Endothelial cell of umbilical vein (primary cell): ENCODE results near the gene SPAAR. TPM values are rescaled to one million over a fixed set of nuclear protein-coding genes. Genes with fewer than 3 reads are reported as not detected.
A peak's percentile ranks its signal among the peaks of the same experiment; 100 is the strongest.

Experiments
- BruUV-seq: library from RNA; stranded (reverse); fragments of 400-500 nt; replicated peaks from 2 replicates; lab custom pipeline; 2021; lab: Mats Ljungman, UMichigan
- CTCF ChIA-PET: fragments of 300-600, 350-600 bp; sonication (Branson Sonifier 250); formaldehyde crosslinking; loops from one replicate; lab custom pipeline; 2021; ENCODE audit warnings: antibody characterized with exemption, inconsistent platforms; lab: Charles Lee
- POLR2A ChIA-PET: fragments of 300-600, 350-600 bp; sonication (Branson Sonifier 250); formaldehyde crosslinking; loops from one replicate; lab custom pipeline; 2021; ENCODE audit warnings: antibody characterized with exemption, inconsistent platforms; lab: Charles Lee
- DNase-seq: peaks from one replicate; pipeline ENCODE4 v3.0.0-alpha.2; 2011; ENCODE audit warnings: low read depth, low spot score
- FAIRE-seq: peaks from 2 replicates; lab custom pipeline; 2011; peaks lifted over from hg19 to GRCh38; lab: Jason Lieb, UNC
- H2AFZ ChIP-seq: 2 replicates; pipeline ENCODE4 v1.6.0; 2012; ENCODE audit warnings: low read depth, low read length, control low read depth, inconsistent platforms
- H3K27ac ChIP-seq: 2 replicates; pipeline ENCODE4 v1.5.1; 2011; ENCODE audit warnings: low read depth, mild to moderate bottlenecking, control low read depth, low read length, moderate library complexity; ENCODE audit not compliant: insufficient read depth
- H3K27me3 ChIP-seq, 2 experiments: 2 replicates each; pipeline versions ENCODE4 v1.6.0 to v1.6.1; 2011; ENCODE audit warnings: low read length in 2 of 2, mixed read lengths in 1 of 2; ENCODE audit not compliant: control insufficient read depth in 2 of 2, insufficient read depth in 2 of 2
- H3K36me3 ChIP-seq, 2 experiments: 2 replicates in 1 of 2; 3 replicates in 1 of 2; pipeline ENCODE4 v1.5.1; 2011; ENCODE audit warnings: low read length in 2 of 2, mild to moderate bottlenecking in 1 of 2, moderate library complexity in 1 of 2; ENCODE audit not compliant: control insufficient read depth in 2 of 2, insufficient read depth in 2 of 2; ENCODE audit errors: extremely low read depth in 1 of 2
- H3K4me1 ChIP-seq: 3 replicates; pipeline ENCODE4 v1.5.1; 2011; ENCODE audit warnings: mild to moderate bottlenecking, low read length; ENCODE audit not compliant: control insufficient read depth, insufficient read depth; ENCODE audit errors: extremely low read depth
- H3K4me2 ChIP-seq: 2 replicates; pipeline ENCODE4 v1.6.1; 2011; ENCODE audit warnings: low read length, control low read depth, mixed read lengths; ENCODE audit not compliant: insufficient read depth
- H3K4me3 ChIP-seq, 3 experiments: fragments of 200-600 bp in 1 of 3; sonication (generic), shearing (Covaris generic) in 1 of 3; replicated peaks in 1 of 3; 2 replicates each; pipeline ENCODE4 v1.5.1; 2011 to 2016; ENCODE audit warnings: control low read depth in 3 of 3, low read length in 3 of 3, mild to moderate bottlenecking in 2 of 3, inconsistent platforms in 1 of 3, low read depth in 1 of 3, moderate library complexity in 1 of 3; ENCODE audit not compliant: insufficient read depth in 1 of 3
- H3K79me2 ChIP-seq: 2 replicates; pipeline ENCODE4 v1.6.0; 2012; ENCODE audit warnings: low read length, inconsistent platforms; ENCODE audit not compliant: control insufficient read depth, insufficient read depth
- H3K9ac ChIP-seq: replicated peaks from 2 replicates; pipeline ENCODE3; 2011; ENCODE audit warnings: low read length, control low read depth; ENCODE audit not compliant: insufficient read depth; ENCODE audit errors: extremely low read depth
- H3K9me1 ChIP-seq: replicated peaks from 3 replicates; pipeline ENCODE4 v1.6.0; 2011; ENCODE audit warnings: mild to moderate bottlenecking, low read length; ENCODE audit not compliant: control insufficient read depth, insufficient read depth; ENCODE audit errors: extremely low read depth
- H3K9me3 ChIP-seq: replicated peaks from 2 replicates; pipeline ENCODE4 v1.5.1; 2012; ENCODE audit warnings: low read length, inconsistent platforms; ENCODE audit not compliant: control insufficient read depth, insufficient read depth
- H4K20me1 ChIP-seq: replicated peaks from 2 replicates; pipeline ENCODE3; 2011; ENCODE audit warnings: mild to moderate bottlenecking, low read length; ENCODE audit not compliant: control insufficient read depth, insufficient read depth; ENCODE audit errors: extremely low read depth
- EZH2 ChIP-seq: IDR thresholded peaks from 2 replicates; pipeline ENCODE4 v1.6.1; 2012; ENCODE audit warnings: borderline replicate concordance, low read depth, mild to moderate bottlenecking, moderate library complexity, low read length, inconsistent platforms; ENCODE audit not compliant: severe bottlenecking
- FOS ChIP-seq: IDR thresholded peaks from 2 replicates; pipeline ENCODE4 v1.6.1; 2011; ENCODE audit warnings: mild to moderate bottlenecking, low read length, moderate library complexity, borderline replicate concordance; ENCODE audit not compliant: insufficient read depth
- GATA2 ChIP-seq: IDR thresholded peaks from 2 replicates; pipeline ENCODE4 v1.7.0; 2011; ENCODE audit warnings: low read depth, mild to moderate bottlenecking, moderate library complexity, mixed read lengths, low read length; ENCODE audit not compliant: insufficient read length, insufficient read depth
- JUN ChIP-seq: IDR thresholded peaks from 2 replicates; pipeline ENCODE4 v1.6.1; 2011; ENCODE audit warnings: borderline replicate concordance, low read depth; ENCODE audit not compliant: insufficient read length, insufficient read depth
- MYC ChIP-seq: IDR thresholded peaks from one replicate; pipeline ENCODE4 v1.6.1; 2011; ENCODE audit warnings: mild to moderate bottlenecking, low read depth, low read length
- POLR2A ChIP-seq: IDR thresholded peaks from 2 replicates; pipeline ENCODE4 v1.6.1; 2012; ENCODE audit warnings: low read depth, mild to moderate bottlenecking, control low read depth, low read length
- POLR2AphosphoS5 ChIP-seq: IDR thresholded peaks from 2 replicates; pipeline ENCODE4 v1.6.1; 2012; ENCODE audit warnings: low read depth, mild to moderate bottlenecking, control low read depth, low read length, moderate library complexity; ENCODE audit not compliant: insufficient read depth
- dilution Hi-C: fragments of 300-500 bp; cut with MboI; formaldehyde crosslinking; loops from one replicate; pipeline ENCODE4 v1.15.0; 2019; ENCODE audit warnings: low sequenced_read_pairs; ENCODE audit not compliant: extremely low pct_ligation_motif_present
- intact Hi-C: fragments of 100-400 bp; cut with micrococcal nuclease; formaldehyde crosslinking; loops from one replicate; pipeline ENCODE4 v1.10.0; 2022
- polyA plus RNA-seq, 4 experiments: library from polyadenylated mRNA; depleted of rRNA in 3 of 4; stranded (reverse) in 3 of 4; unstranded in 1 of 4; fragments of >200 nt; gene quantifications; 2 replicates each; pipeline versions ENCODE4 v1.2.1 to v1.2.3, GENCODE V29; 2011 to 2012; ENCODE audit warnings: missing spikeins in 1 of 4
- total RNA-seq: library from RNA; stranded (reverse); gene quantifications from 2 replicates; pipeline ENCODE4 v1.2.3, GENCODE V29; 2021
- TF ChIP-seq, protein P1 (sequence below): IDR thresholded peaks from 2 replicates; pipeline ENCODE4 v1.6.1; 2011; ENCODE audit not compliant: insufficient read depth, insufficient read length
- TF ChIP-seq, protein P2 (sequence below), 2 donors: IDR thresholded peaks; 1 replicate in 1 of 2; 2 replicates in 1 of 2; pipeline ENCODE4 v1.5.1; 2011; ENCODE audit warnings: low read length in 2 of 2, mild to moderate bottlenecking in 2 of 2, moderate library complexity in 2 of 2, control low read depth in 1 of 2, inconsistent platforms in 1 of 2, low read depth in 1 of 2; ENCODE audit not compliant: insufficient read depth in 1 of 2; ENCODE audit errors: extremely low read depth in 1 of 2

Gene SPAAR
- total and polyA plus RNA-seq, 2 donors (not counting 3 experiments of a cell fraction or from before 2014, with no cell fraction given), result 20.8 to 24.8 TPM

DNA sequence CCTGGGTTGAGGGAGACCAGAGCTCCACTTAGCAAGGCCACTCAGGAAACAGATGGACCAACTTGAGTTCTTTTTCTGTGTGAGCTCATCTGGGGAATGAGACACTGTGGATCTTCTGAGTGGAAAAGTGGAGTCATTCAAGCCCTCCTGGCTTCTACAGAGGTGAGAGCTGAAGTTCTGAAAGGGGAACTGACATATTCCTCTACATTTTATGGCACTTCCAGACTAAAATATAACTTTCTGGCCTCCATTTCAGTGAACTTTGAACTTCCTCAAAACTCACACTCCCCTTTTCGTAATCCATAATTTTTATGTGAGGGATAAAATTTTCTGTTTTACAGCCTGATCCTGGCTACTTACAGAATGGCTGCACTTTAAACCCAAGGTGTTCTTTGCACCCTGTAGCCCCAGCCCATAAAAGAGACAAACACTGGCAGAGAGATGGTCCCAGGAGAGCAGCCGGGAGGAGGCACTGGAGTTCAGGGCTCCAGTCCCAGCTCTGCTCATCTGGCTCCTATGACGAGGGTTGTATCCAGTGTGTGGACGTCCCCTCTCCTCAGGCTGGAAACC is 10.8 kb downstream of the SPAAR start:
- Histone ChIP-seq H3K4me2 (no peak overlapping the region), H3K9ac (no peak overlapping the region), H3K27ac (no peak overlapping the region), H3K9me3 (no peaks in the 10 kb centered on the region), H3K79me2 (no peaks in the 10 kb centered on the region), H3K36me3 (no peaks in the 10 kb centered on the region), H3K9me1 (no peaks in the 10 kb centered on the region), H3K4me1 (peaks cover 7% of the 10 kb centered on the region), H3K4me3 (no peak overlapping the region), H2AFZ (no peak overlapping the region), H4K20me1 (no peaks in the 10 kb centered on the region), H3K27me3 (no peaks in the 10 kb centered on the region)
- TF ChIP-seq EZH2, result no peak
- TF ChIP-seq GATA2, result no peak
- TF ChIP-seq, protein P1, sequence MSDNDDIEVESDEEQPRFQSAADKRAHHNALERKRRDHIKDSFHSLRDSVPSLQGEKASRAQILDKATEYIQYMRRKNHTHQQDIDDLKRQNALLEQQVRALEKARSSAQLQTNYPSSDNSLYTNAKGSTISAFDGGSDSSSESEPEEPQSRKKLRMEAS, result no peak
- DNase-seq (no peak), FAIRE-seq (no peak)
- ChIA-PET CTCF (interaction anchor here (0.9 to 2.2 kb wide), 9 partner anchors 9 to 188 kb away, joined by 3 to 11 read pairs (median 5); partner anchors contain the start of genes CREB3 and TLN1), POLR2A (no interaction called here)
- intact Hi-C loops, result no loop called here
- dilution Hi-C loops, result no loop called here
- no TSS peak for BruUV-seq

DNA sequence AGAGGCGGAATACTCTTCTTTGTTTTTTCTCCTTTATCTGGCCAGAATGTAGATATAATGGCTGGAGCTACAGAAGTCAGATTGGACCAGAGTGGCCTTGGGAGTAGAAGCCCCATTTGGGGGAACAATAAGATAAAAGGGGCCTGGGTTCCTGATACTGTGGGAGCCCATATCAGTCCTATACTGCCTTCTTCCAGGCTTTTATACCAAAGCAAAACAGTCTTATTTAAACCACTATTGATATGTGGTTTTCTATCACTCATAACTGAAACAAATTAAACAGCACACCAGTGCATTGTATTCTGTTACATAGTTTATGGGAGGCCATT is 14.3 kb downstream of the SPAAR start:
- dilution Hi-C loops, result no loop called here
- FAIRE-seq, result no peak
- H3K9me3 ChIP-seq, result no peaks in the 10 kb centered on the region
- no peak overlapping the region for H3K9ac ChIP-seq
- intact Hi-C loops, result no loop called here
- H3K79me2 ChIP-seq, result no peaks in the 10 kb centered on the region
- no TSS peak for BruUV-seq
- DNase-seq, result no peak
- no peak overlapping the region for H3K4me2 ChIP-seq
- no peaks in the 10 kb centered on the region for H3K9me1 ChIP-seq
- no peak overlapping the region for H3K27ac ChIP-seq
- H2AFZ ChIP-seq, result peak overlapping the region; percentile 59
- H3K4me1 ChIP-seq, result peaks cover 7% of the 10 kb centered on the region
- CTCF ChIA-PET, result interaction anchor here (1.5 to 2.3 kb wide), 5 partner anchors 14 to 100 kb away, joined by 4 to 19 read pairs (median 6); no protein-coding TSS in a partner anchor
- no peaks in the 10 kb centered on the region for H3K36me3 ChIP-seq
- POLR2A ChIA-PET, result no interaction called here
- H3K4me3 ChIP-seq, result no peak overlapping the region
- no peaks in the 10 kb centered on the region for H3K27me3 ChIP-seq
- H4K20me1 ChIP-seq, result no peaks in the 10 kb centered on the region
- TF ChIP-seq, protein P2, sequence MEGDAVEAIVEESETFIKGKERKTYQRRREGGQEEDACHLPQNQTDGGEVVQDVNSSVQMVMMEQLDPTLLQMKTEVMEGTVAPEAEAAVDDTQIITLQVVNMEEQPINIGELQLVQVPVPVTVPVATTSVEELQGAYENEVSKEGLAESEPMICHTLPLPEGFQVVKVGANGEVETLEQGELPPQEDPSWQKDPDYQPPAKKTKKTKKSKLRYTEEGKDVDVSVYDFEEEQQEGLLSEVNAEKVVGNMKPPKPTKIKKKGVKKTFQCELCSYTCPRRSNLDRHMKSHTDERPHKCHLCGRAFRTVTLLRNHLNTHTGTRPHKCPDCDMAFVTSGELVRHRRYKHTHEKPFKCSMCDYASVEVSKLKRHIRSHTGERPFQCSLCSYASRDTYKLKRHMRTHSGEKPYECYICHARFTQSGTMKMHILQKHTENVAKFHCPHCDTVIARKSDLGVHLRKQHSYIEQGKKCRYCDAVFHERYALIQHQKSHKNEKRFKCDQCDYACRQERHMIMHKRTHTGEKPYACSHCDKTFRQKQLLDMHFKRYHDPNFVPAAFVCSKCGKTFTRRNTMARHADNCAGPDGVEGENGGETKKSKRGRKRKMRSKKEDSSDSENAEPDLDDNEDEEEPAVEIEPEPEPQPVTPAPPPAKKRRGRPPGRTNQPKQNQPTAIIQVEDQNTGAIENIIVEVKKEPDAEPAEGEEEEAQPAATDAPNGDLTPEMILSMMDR (IDR thresholded peaks at IDR 0.05; ENCODE audit: extremely low read depth in 1 of 2, insufficient read depth in 1 of 2, low read depth in 1 of 2, low read length in 2 of 2), result no peak
- TF ChIP-seq FOS (no peak), GATA2 (no peak), POLR2AphosphoS5 (no peak), EZH2 (no peak), POLR2A (no peak), MYC (no peak), JUN (no peak)
- TF ChIP-seq, protein P1, result no peak
